SU-DHL-6 (cell line): Measurements from ENCODE around the gene ERF.
A peak's percentile ranks its signal among the peaks of the same experiment; 100 is the strongest.

Source experiments
- H2AFZ ChIP-seq: fragments of 200-600 bp; sonication (generic); 2 replicates; pipeline ENCODE4 v1.6.1; 2014; ENCODE audit warnings: low read depth, mild to moderate bottlenecking, moderate library complexity, mixed read lengths, antibody characterized with exemption, low read length; ENCODE audit not compliant: severe bottlenecking
- H3F3A ChIP-seq: fragments of 200-600 bp; shearing (Covaris generic); 2 replicates; pipeline ENCODE4 v1.6.0; 2016; ENCODE audit warnings: antibody characterized with exemption, mild to moderate bottlenecking; ENCODE audit not compliant: insufficient read depth
- H3K27ac ChIP-seq: fragments of 200-600 bp; sonication (generic); 2 replicates; pipeline ENCODE4 v1.5.1; 2016; ENCODE audit warnings: low read depth, mild to moderate bottlenecking, low read length, moderate library complexity, mixed read lengths
- H3K27me3 ChIP-seq: fragments of 200-600 bp; sonication (generic), shearing (Covaris generic); 2 replicates; pipeline ENCODE4 v1.6.0; 2014; ENCODE audit warnings: mild to moderate bottlenecking, low read length
- H3K36me3 ChIP-seq: fragments of 200-600 bp; sonication (generic); 2 replicates; pipeline ENCODE4 v1.6.1; 2014; ENCODE audit warnings: mild to moderate bottlenecking, low read length, mixed read lengths
- H3K4me2 ChIP-seq: fragments of 300-600, 200-600 bp; shearing (Covaris generic), sonication (generic); 2 replicates; pipeline ENCODE4 v1.6.0; 2014; ENCODE audit warnings: low read length, low read depth, mild to moderate bottlenecking; ENCODE audit not compliant: poor library complexity, severe bottlenecking
- H3K4me3 ChIP-seq: fragments of 200-600 bp; sonication (generic); 2 replicates; pipeline ENCODE4 v1.5.1; 2014; ENCODE audit warnings: antibody characterized with exemption, low read length, mild to moderate bottlenecking, mixed read lengths; ENCODE audit not compliant: insufficient read depth, poor library complexity, severe bottlenecking
- H3K79me2 ChIP-seq: fragments of 200-600 bp; sonication (generic); 2 replicates; pipeline ENCODE4 v1.6.1; 2014; ENCODE audit warnings: mild to moderate bottlenecking, low read length, moderate library complexity; ENCODE audit not compliant: insufficient read depth
- H3K9ac ChIP-seq: fragments of 200-600 bp; sonication (generic); 2 replicates; pipeline ENCODE4 v1.7.0; 2014; ENCODE audit warnings: mild to moderate bottlenecking, low read length
- H3K9me2 ChIP-seq: fragments of 200-600 bp; sonication (generic); replicated peaks from 2 replicates; pipeline ENCODE4 v1.6.1; 2014; ENCODE audit warnings: low read length; ENCODE audit not compliant: insufficient read depth
- H3K9me3 ChIP-seq: fragments of 200-600 bp; sonication (generic); 2 replicates; pipeline ENCODE4 v1.6.1; 2014; ENCODE audit warnings: low read length, mixed read lengths; ENCODE audit not compliant: insufficient read depth
- H4K20me1 ChIP-seq: fragments of 200-600 bp; sonication (generic); 2 replicates; pipeline ENCODE4 v1.6.1; 2014; ENCODE audit warnings: low read depth, mild to moderate bottlenecking, antibody characterized with exemption, low read length, moderate library complexity, mixed read lengths
- CTCF ChIP-seq: fragments of 200-600 bp; sonication (generic); IDR thresholded peaks from one replicate; pipeline ENCODE4 v1.5.1; 2017; ENCODE audit warnings: antibody characterized with exemption, mild to moderate bottlenecking, low read length, moderate library complexity; ENCODE audit not compliant: insufficient read depth, poor library complexity, severe bottlenecking
- EZH2phosphoT487 ChIP-seq: fragments of 200-600 bp; sonication (generic), shearing (Covaris generic); conservative IDR thresholded peaks from 2 replicates; pipeline ENCODE4 v1.6.1; 2018; ENCODE audit warnings: mild to moderate bottlenecking, antibody characterized with exemption, low read length, moderate library complexity, mixed read lengths

Gene ERF

DNA sequence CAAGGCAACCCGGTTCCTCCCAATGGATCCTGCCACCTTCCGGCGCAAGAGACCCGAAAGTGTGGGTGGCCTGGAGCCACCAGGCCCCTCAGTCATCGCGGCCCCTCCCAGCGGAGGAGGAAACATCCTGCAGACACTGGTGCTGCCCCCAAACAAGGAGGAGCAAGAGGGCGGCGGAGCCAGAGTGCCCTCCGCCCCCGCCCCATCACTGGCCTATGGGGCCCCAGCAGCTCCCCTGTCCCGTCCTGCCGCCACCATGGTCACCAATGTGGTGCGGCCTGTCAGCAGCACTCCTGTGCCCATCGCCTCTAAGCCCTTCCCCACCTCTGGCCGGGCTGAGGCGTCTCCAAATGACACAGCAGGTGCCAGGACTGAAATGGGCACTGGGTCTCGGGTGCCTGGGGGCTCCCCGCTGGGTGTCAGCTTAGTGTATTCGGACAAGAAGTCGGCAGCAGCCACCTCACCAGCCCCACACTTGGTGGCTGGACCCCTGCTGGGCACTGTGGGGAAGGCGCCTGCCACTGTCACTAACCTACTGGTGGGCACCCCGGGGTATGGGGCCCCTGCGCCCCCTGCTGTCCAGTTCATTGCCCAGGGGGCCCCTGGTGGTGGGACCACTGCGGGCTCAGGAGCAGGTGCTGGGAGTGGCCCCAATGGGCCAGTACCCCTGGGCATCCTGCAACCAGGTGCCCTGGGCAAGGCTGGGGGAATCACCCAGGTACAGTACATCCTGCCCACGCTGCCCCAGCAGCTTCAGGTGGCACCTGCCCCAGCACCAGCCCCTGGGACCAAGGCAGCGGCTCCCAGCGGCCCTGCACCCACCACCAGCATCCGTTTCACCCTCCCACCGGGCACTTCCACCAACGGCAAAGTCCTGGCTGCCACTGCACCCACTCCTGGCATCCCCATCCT lies 35.9 kb upstream of the ERF start:
- Histone ChIP-seq H3F3A (peaks cover 6% of the 10 kb centered on the region), H3K9me3 (no peaks in the 10 kb centered on the region), H4K20me1 (no peaks in the 10 kb centered on the region), H2AFZ (no peak overlapping the region), H3K27me3 (no peaks in the 10 kb centered on the region), H3K4me2 (no peak overlapping the region), H3K4me3 (no peak overlapping the region), H3K9ac (no peak overlapping the region), H3K36me3 (no peaks in the 10 kb centered on the region), H3K79me2 (0 out of 2 replicates have a peak, but pooled peaks cover 2% of the 10 kb centered on the region), H3K27ac (no peak overlapping the region), H3K9me2 (no peaks in the 10 kb centered on the region)
- TF ChIP-seq CTCF (peak; percentile 90), EZH2phosphoT487 (no peak)

GRCh38 chr19:42290136-42290522 lies 35.2 kb upstream of the ERF start:
- TF ChIP-seq CTCF = no peak
- TF ChIP-seq EZH2phosphoT487 = no peak
- H3K4me3 ChIP-seq = no peak overlapping the region
- H3K27me3 ChIP-seq = no peaks in the 10 kb centered on the region
- no peaks in the 10 kb centered on the region for H3K9me2 ChIP-seq
- H3K4me2 ChIP-seq = no peak overlapping the region
- H3K9ac ChIP-seq = no peak overlapping the region
- no peaks in the 10 kb centered on the region for H3K36me3 ChIP-seq
- no peak overlapping the region for H2AFZ ChIP-seq
- no peak overlapping the region for H3K27ac ChIP-seq
- peaks cover 8% of the 10 kb centered on the region; the same call in 1 of the 2 replicates for H3K79me2 ChIP-seq
- H4K20me1 ChIP-seq = no peaks in the 10 kb centered on the region
- H3K9me3 ChIP-seq = no peaks in the 10 kb centered on the region
- peaks cover under 1% of the 10 kb centered on the region; the same call in 1 of the 2 replicates for H3F3A ChIP-seq

DNA sequence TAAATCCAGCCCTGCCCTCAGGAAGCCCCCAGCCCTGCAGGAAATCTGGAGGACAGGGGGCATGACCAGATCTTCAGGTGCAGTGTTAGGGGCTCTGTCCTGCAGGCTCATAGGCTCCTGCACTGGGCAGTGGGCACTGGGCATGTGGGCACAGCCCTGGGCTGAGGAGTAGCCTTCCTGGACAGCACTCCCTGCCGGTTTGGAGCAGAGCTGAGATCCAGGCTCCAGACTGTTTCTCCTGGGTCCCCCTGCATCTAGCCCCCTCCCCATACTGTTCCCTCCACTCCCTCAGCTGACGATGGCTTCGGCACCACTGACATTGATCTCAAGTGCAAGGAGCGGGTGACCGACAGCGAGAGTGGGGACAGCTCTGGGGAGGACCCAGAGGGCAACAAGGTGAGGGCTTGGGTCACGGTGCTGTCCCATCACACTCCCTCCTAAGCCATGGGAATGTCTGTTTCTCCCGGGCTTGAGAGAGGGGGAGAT lies 34.7 kb upstream of the ERF start:
- no peaks in the 10 kb centered on the region for H3K9me3 ChIP-seq
- H3K79me2 ChIP-seq = peaks cover 14% of the 10 kb centered on the region; the same call in 1 of the 2 replicates
- H3K4me3 ChIP-seq = no peak overlapping the region
- no peak overlapping the region for H2AFZ ChIP-seq
- H3K27ac ChIP-seq = no peak overlapping the region
- no peak overlapping the region for H3K9ac ChIP-seq
- H4K20me1 ChIP-seq = no peaks in the 10 kb centered on the region
- H3F3A ChIP-seq = no peaks in the 10 kb centered on the region
- H3K4me2 ChIP-seq = no peak overlapping the region
- H3K9me2 ChIP-seq = no peaks in the 10 kb centered on the region
- TF ChIP-seq CTCF = no peak
- no peak for TF ChIP-seq EZH2phosphoT487
- no peaks in the 10 kb centered on the region for H3K27me3 ChIP-seq
- H3K36me3 ChIP-seq = no peaks in the 10 kb centered on the region
